HPDE6-E6E7 (cell line): ENCODE data around the gene PPT2.
"Not testable (repeated sequence)": the region's sequence is repeated elsewhere in the genome, so short reads cannot be mapped to it uniquely, and the experiment has no call there.

Experiments
- DNase-seq: peaks from one replicate; pipeline ENCODE4 v3.0.0; 2011; ENCODE audit warnings: missing footprints; ENCODE audit errors: extremely low spot score

Gene PPT2

DNA sequence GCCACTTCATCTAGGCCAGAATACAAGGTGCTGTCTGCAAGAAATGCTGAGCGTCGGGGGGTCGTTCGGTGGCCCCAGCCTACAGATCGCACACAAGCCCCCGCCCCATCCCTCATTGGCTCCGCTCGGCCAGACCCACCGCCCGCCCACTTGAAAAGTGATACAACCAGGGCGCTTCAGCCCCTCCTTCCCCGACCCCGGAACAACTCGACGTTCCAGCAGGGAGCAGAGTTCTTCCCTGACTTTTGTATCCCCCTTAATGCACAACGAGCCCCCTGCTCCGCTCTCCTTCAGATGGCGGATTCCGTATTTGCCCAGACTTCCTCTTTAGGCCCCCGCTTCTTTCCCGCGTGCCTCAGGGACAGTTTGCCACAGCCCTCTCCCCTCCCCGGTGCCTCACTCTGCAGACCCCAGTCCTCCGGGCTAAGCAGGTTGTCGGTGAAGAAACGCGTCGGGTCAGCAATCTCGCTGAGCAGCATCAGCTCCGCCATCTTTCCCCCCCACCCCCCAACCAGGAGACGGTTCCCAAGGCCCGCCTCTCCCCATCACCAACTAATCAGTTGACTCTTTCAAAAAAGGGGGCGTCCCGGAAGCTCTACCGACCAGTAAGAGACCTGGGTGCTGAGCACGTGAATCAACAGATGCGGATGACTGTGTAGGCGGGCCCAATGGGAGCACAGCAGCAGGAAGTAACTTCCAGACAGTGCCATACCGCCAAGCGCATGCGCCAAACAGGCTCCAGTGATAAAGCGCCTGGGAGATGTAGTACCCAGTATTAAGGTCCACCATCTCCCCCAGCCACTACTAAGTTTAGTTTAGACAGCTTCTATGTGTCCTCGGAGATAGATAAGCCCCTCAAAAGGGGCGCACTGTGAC, 26.0 kb upstream of the PPT2 start, which contains the start of gene ATF6B:
Gene ATF6B (minus strand): TSS at position 530 of the 876 bp plus-strand sequence. CDS start 39 bp downstream, at position 491.
- DNase-seq: peak; percentile 100

DNA sequence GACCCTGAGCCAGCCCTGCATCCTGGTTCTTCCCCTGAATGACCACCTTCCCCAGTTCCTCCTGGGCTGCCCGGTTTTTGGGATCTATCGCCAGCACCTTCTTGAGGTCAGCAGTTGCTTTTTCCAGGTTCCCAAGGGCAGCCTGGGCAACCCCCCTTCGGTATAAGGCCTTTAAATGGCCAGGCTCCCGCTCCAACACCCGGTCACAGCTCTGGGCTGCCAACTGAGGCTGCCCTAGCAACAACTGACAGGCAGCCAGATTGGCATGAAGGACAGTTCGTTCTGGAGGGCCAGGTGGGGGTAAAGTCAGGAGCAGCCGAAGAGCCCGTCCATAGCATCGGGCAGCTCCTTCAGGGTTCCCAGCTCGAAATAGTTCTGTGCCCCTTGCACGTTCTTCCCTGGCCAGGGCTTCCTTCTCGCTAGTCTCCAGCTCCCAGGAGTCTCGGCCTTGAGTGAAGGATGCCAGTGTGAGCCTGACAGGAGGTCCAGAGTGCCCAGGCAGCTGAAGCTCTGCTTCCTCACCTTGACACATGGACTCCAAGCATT, 25.1 kb upstream of the PPT2 start:
- DNase-seq: no peak

DNA sequence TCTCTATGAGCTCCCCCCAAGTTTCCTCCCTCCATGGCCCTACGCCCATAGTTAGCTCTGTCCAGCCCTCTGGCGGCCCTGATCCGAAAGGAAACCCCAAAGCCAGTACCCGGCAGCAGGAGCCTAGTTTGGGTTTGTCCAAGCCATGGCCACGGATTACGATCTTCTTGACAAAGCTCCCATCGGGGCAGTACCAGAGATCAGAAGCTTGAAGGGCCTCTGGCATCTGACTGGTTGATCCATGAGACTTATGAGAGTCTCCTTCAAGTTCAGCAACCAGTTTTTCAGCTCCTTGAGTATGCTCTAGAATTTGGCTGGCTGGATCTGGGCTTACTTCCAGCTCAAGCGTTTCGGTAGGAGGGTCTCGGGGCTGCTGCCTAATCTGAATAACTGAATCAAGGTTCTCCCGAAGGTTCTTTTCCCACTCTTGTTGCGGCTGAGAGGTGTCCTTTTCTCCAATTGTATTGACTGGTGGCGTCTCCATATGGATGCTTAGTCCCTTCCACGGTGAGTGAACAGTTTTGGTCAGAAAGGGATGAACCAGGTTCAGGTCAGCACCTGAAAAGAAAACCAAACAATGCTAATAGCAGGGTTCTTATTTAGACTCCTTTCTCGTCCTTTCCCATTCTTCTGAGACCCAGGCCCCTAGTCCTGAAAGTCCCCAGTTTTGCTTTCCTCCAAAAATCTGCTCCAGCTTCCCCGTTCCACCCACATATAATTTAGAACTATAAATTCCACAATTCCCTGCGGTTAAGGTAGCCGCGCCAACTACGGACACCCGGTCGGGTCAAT, 24.4 kb upstream of the PPT2 start:
- DNase-seq: no peak

DNA sequence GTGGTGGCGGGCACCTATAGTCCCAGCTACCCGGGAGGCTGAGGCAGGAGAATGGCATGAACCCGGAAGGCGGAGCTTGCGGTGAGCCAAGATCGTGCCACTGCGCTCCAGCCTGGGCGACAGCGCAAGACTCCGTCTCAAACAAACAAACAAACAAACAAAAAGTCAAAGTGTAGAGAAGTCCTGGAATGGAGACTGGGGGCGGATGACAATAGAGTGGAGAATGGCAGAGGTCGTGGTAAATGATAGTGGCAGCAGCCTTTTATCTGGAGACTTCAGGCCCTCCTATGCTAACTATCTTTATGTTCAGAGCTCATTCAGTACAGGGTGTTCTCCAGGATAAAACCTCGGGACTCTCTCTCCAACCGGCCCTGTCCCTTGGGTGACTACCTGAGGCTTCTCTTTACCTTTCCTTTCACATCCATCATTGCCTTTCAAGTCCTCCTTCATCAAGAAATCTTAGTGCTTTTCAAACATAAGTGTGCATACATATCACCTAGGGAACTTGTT, 22.4 kb upstream of the PPT2 start:
- DNase-seq: no peak

DNA sequence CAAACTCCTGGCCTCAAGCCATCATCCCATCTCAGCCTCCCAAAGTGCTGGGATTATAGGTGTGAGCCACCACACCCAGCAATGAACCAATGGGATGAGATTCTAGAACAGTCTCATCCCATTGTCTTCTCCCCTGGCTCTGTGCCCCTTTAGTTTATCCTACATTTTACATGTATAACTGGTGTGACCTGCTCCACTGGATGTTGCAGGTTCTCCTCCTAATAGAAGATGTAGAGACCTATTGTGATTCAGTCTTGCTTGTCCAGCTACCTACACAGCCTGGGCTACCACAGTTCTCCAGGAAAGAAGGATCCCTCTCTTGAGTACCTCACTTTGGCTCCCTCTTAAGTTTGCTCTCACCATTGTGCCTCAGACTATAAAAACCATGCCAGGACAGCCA, 21.8 kb upstream of the PPT2 start:
- DNase-seq: no peak

DNA sequence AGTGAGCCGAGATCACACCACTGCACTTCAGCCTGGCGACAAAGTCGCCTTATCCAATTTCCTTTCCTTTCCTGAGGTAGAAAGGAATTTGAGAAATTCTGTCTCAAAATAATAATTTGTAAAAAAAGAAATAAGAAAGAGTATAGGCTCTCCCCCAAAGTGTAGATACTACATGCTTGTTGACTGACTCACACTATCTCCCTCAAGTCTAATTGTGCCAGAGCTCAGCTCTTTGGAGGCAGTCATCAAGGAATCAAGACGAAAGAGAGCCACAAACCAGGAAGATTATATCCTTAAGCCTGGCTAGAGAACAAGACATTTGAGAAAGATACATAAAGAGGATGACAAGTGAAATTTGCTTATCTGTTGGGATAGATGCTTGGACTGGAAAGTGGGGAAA, 20.2 kb upstream of the PPT2 start:
- DNase-seq: no peak

DNA sequence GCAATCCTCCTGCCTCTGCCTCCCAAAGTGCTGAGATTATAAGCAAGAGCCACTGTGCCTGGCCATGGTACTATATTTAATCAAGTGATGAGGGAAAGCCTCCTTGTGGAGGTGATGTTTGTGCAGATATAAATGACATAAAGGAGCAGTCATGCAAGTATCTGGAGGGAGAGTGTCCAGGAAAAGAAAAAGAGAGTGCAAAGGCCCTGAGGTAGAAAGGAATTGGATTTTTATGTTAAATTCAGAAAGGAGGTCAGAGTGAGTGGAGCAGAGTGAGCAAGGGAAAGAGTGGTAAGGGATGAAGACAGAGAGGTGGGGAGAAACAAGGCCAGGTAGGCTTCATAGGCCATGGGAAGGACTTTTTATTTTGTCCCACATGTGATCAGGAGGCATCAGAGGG, 16.5 kb upstream of the PPT2 start:
- no peak for DNase-seq

DNA sequence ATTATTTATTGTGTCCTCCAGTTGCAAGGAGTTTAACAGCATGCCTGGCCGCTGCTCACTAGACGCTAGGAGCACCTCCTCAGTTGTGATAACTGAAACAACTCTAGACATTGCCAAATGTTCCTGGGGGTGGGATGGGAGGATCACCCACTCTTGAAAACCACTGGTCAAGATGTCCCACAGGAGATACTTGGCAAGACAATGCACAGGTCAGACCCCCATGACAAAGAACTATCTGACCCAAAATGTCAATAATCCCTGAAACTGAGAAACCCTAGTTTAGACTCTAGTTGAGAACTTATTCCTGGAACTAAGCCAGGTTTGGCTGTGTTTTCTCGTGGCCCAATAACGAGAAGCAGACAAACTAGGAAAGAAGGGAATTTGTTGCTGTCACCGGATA, 14.4 kb upstream of the PPT2 start:
- no peak for DNase-seq

DNA sequence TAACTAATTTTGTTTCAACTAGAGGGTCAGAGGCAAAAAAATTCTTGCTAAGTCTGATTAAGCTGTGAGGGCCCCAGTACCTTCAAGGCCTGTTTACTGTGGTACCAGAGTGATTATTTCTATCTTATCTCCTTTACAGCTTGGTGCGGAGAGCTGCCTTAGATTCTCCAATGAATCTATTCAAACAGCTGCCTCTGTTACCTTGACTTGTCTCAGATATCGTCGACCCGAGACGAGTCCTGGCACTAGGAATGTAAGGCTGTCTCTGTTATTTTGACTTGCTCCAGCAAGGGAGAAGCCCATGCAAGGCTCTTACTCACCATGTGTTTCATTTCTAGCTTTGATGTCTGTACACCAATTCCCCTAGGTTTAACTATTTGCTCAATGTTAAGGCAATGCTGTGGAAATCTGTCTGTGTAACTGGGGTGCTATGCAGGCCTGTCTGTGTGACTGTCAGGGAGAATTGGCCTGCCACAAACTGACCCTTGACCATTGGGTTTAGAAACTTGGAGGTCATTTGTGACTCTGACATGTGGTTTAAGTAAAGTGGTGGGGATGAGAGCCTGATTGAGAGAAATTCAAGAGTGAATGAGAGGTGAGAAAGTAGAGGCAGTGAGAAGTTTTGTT, 13.4 kb upstream of the PPT2 start:
- DNase-seq: no peak

DNA sequence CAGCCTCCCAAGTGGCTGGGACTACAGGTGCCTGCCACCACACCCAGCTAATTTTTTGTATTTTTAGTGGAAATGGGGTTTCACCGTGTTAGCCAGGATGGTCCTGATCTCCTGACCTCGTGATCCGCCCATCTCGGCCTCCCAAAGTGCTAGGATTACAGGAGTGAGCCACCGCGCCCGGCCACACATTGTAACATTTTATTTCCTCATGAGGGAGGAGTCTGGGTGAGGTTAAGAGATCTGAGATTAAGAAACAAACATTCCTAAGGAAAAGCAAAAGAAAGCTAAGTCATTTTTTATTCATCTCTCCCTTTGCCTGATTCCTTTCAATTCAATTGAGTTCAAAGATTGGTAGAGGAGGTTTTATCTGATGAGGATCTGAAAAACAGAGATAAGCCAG, 9.7 kb upstream of the PPT2 start:
- not testable (repeated sequence) for DNase-seq

DNA sequence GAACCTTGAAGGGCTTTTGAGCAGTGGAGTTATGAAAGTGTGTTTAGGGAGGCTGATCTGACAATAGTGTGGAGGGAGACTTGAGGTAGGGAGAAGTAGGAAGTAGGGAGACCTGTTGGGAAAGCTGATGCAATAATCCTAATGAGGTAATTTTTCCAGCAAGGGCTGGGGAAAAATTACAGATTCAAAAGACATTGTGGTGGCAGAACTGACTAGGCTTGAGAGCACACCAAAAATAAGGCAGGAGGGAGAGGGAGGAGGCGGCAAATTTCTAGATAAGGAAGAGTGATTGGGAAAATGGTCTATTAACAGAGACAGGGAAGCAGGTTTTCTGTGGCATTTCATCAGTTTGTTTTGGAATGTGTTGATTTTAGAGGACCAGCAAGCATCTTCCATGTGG, 7.7 kb upstream of the PPT2 start:
- no peak for DNase-seq

DNA sequence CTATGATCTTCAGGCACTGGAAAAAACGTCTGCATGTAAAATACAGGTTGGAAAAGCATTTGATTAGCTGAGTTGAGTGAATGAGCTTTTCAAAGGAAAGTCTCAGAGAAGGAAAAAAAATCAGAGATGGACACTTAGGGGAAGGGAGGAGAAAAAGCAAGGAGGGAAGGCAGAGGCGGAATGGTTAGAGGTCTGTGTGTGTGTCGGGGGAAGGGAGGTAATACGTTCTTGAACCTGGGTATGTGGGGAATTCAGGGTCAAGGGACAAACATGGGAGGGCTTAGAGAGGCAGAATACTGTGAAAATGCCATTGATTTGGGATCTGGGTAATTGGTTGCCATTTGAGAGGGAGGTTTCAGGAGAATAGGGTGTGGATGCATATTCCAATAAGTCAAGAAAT, 7.3 kb upstream of the PPT2 start:
- DNase-seq: no peak

DNA sequence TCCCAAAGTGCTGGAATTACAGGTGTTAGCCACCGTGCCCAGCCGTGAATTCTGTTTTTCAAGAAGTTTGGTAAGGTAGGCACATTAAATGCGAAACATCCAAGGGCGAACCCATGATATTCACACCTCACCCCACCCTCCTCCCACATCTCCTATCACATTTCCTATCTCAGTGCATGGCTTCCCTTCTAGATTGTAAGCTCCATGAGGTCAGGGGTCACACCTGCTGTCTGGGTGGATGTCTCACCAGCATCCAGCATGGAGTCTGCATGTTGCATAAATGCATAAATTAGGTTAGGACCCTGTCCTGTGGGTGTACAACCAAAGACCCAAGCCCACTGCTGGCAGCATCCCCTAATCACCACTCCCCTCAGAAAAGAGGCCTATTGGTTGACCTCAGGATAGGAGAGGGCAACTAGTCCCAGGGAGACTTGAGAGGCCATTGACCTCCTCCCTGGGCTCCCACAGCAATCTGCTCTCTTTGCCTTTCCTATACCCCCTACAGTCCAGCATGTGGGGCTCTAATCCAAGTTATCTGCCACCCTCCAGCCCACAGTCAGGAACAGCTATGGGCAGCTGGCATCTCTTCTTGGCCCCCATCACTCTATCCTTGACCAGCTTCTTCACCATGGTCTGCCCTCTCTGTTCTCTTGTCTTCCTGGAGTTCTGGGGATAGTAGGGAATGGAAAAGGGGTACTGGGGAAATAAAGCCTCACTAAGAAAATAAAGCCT, 6.4 kb upstream of the PPT2 start:
- DNase-seq: no peak

DNA sequence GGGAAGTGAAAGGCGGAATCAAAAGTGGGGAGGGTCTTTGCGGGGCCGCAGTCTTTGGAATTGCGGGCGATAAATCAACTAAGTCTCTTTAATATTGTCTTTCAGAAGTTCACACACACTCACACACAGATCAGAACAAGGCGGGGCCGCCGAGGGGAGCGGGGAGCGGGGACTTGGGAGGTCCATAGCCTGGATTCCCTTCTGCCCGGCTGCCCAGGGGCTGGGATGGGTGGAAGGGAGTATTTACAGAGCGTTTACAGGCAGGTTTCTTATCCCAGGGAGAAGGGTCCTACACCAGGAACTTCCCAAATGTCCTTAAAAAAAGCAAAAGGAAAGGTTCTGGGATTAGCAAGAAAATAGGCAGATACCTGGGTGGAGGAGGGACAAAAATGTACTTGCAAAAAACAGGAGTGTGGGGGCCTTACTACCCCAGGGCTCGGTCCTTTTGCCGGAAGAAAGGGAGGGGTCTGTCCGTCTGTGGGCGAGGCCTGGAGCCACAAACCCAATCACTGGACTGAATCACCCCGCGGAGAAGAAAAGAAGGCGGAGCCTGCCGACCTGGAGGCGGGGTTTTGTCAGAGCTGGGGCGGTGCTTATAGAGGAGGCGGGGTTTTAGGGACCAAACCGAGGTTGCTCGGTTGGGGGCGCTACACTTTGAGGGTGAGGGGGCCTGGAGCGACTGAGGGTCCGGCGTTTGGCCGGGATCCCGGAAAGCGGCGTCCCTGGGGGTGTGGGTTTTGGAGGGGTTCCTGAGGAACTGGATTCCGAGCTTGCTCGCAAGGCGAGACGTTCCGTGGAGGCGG, 5.5 kb upstream of the PPT2 start:
- no peak for DNase-seq

DNA sequence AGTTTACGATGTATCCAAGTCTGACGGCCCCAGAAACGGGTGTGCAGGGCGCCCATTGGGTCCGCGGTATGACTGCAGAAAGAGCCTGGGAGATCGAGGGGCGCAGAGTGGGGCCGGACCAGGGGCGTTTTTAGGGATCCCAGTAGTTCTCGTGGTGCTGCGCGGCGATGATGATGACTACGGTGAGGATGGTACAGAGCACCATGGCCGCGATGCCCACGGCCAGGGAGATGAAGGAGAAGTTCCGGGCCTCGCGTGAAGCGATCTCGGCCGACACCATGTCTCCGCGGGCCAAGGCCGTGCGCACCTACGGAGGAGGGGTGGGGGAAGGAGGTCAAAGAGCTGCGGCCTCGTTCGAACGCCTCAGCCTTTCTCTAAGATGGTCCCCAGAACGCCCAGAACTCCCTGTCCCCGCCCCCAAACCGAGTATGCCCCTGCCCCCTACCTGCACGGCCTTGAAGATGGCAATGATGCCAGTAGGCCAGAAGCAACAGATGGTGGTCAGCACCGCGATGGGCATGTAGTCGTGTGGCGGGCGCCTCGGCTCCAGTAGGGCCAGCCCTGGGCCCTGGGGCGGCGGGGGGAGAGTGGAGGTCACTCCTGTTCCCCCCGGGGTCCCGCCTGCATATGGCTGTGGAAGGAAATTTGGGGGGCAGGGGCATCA, 4.7 kb upstream of the PPT2 start:
- DNase-seq: no peak

DNA sequence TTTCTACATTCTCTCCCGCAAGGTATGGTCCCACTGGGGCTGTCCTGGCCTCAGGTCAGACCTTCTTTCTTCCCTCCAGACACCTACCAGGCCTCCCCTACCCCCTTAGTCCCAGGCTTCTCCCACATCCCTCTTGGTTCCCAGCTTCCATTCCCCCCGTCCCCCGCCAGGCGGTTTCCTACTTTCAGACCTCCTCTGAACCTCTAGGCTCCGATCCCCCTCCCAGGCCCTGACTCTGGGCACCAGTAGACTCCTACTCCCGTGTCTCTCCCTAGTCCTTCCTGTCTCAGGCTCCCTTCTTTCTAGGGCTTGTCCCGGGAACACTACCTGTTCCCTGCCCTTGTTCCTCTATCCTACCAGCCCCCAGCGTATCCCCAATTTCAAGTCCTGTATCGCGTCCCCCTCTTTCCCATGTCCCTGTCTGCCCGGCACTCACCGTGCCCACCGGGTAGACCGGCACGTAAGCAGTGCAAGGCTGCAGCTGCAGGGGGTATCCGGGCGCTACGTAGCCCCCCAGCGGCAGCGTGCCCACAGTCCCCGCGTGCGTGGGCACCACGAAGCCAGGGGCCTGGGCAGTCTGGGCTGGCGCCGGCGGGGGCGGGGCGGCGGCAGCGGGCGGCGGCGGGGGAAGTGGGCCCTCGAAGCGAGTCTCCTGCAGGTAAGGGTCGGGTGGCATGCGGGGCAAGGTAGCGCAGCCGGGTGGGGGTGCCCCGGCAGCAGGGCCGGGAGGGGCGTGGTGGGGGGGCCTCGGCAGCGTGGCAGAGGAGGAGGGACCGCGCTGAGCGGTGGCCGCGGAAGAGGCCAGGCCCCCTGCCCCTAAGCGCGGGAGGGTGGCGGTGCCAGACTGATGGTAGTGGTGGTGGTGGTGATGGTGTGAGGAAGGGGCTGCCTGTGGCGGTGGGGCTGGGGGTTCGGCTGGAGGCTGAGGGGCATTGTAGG, 3.7 kb upstream of the PPT2 start:
- DNase-seq: no peak

DNA sequence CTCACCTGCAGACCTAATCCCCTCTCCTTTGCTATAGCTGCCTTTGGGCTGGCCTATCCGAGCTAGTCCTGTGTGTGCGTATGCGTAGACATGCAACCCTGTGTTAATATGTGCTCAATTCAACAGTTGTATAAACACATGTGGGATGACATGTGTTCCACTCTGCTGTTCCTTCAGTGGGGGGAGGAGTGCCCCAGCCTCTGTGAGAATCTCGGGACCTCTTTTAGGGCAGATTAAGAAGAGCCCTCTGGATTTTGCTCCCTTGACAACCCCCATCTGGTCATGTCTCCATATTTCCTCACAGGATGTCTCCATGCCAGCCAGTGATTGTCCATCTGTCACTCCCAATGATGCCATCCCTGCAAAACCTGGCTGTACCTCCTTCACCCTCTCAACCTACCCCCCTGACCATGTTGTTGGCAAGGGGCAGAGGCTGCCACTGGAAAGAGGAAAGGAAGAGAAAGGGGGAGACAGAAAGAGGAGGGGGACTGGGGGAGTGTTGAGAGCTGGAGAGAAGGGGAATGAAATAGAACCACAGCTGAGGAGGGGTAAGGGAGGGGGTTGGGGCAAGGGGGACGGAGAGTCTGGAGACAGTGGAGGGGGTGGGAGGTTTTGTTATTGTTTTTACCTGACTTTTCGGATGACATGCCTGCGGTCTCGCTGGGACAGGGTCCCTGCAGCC, 2.6 kb upstream of the PPT2 start:
- no peak for DNase-seq
